K562 (cell line): ENCODE measurements around the gene PAX2. TPM values are rescaled to one million over a fixed set of nuclear protein-coding genes. Genes with fewer than 3 reads are reported as not detected.
A peak's percentile ranks its signal among the peaks of the same experiment; 100 is the strongest.

ENCODE experiments used
- ZFP1 ChIP-seq: fragments of 450-650 bp; formaldehyde crosslinking; IDR thresholded peaks from 2 replicates; pipeline ENCODE4 v1.4.0; 2020; ENCODE audit warnings: mild to moderate bottlenecking, mixed read lengths
- ZNF76 ChIP-seq: fragments of 250-450 bp; sonication (Bioruptor Pico); IDR thresholded peaks from 2 replicates; pipeline ENCODE4 v1.4.0; 2020; ENCODE audit warnings: mild to moderate bottlenecking, moderate library complexity, borderline replicate concordance
- polyA plus RNA-seq, 8 experiments: library from polyadenylated mRNA; depleted of rRNA in 4 of 8; stranded (reverse) in 5 of 8; unstranded in 3 of 8; fragments of >200 nt; fragmentation: Nextera tagmentation in 2 of 8; fragmentation: Illumina TruSeq in 1 of 8; extraction: Ambion mirVana in 2 of 8; extraction: Trizol in 1 of 8; gene quantifications; 2 replicates each; pipeline versions ENCODE4 v1.2.1 to v1.2.3, GENCODE V29; 2011 to 2014; ENCODE audit warnings: inconsistent platforms in 1 of 8, missing spikeins in 1 of 8
- total RNA-seq, 7 experiments: library from RNA; depleted of rRNA in 6 of 7; stranded (reverse); fragments of >200 nt in 6 of 7; fragmentation: Illumina TruSeq in 2 of 7; extraction: Trizol in 2 of 7; gene quantifications; 2 replicates each; pipeline versions ENCODE4 v1.2.1 to v1.2.3, GENCODE V29; 2011 to 2021; ENCODE audit warnings: low replicate concordance in 1 of 7
- TF ChIP-seq, protein P1 (sequence below), 2 experiments: IDR thresholded peaks in 1 of 2; conservative IDR thresholded peaks in 1 of 2; 2 replicates each; pipeline ENCODE4 v1.6.1; 2016; ENCODE audit warnings: low read depth in 2 of 2, mild to moderate bottlenecking in 1 of 2, missing compliant biosample characterization in 1 of 2, missing genetic modification characterization in 1 of 2, moderate library complexity in 1 of 2

Gene PAX2
- total and polyA plus RNA-seq, 9 of the 15 experiments (the other 6 are each of a cell fraction or from before 2014, with no cell fraction given): not detected

DNA sequence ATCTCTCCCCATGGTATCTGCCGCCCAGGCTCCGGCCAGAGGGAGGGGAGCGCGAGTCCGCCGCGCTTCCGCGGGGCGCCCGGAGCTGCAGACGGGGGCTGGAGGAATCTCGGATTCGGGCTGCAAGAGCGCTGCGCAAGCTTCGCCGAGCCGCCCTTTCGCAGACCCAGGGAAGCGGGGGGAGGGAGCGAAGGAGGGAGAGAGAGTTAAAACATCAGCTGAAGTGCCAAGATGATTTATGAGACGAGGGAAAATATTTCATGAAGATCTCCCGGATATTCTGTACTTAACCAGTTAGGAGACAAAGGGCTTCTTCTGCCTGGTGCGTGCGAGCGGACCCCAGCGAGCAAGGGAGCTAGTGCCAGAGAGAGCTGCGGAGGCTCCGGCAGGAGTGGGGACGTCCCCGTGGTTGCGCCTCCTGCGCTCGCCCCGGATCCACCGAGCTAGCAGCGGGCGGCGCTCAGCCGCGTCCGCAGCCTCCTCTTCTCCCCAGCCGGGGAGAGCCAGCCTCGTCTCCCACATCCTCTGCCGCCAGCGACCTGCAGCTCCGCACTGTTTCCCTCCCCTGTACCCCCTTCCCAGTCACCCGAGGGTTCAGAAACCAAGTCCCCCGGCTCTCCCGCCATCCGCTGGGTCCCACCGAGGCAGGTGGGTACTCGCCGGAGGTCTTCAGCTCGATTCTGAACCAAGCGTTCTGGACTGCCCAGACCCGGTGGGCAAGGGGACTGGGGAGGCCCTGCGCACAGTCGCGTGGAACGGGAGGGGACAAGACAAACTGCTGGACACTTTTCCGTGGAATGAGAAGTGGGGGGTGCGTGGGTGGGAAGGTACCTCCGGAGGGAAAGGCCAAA lies 1.0 kb upstream of the PAX2 start (continued):
- TF ChIP-seq ZNF76 (CRISPR knock-in tag) (no peak), ZFP1 (CRISPR knock-in tag) (no peak)
- TF ChIP-seq, protein P1, sequence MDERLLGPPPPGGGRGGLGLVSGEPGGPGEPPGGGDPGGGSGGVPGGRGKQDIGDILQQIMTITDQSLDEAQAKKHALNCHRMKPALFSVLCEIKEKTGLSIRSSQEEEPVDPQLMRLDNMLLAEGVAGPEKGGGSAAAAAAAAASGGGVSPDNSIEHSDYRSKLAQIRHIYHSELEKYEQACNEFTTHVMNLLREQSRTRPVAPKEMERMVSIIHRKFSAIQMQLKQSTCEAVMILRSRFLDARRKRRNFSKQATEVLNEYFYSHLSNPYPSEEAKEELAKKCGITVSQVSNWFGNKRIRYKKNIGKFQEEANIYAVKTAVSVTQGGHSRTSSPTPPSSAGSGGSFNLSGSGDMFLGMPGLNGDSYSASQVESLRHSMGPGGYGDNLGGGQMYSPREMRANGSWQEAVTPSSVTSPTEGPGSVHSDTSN (CRISPR knock-in tag; IDR thresholded peaks at IDR 0.05; ENCODE audit: low read depth): no peak
- TF ChIP-seq, protein P1 (tag; conservative IDR thresholded peaks at IDR 0.05; ENCODE audit: low read depth): peak; percentile 35; the same call in 1 of the 2 replicates
